ENCODE data around the gene SEMA3G. TPM values are rescaled to one million over a fixed set of nuclear protein-coding genes. Genes with fewer than 3 reads are reported as not detected.
A peak's percentile ranks its signal among the peaks of the same experiment; 100 is the strongest.

SEMA3G gene
- total RNA-seq, 4 donors from 2014 or later, result 4.4 to 91.2 (median 16.7) TPM

DNA sequence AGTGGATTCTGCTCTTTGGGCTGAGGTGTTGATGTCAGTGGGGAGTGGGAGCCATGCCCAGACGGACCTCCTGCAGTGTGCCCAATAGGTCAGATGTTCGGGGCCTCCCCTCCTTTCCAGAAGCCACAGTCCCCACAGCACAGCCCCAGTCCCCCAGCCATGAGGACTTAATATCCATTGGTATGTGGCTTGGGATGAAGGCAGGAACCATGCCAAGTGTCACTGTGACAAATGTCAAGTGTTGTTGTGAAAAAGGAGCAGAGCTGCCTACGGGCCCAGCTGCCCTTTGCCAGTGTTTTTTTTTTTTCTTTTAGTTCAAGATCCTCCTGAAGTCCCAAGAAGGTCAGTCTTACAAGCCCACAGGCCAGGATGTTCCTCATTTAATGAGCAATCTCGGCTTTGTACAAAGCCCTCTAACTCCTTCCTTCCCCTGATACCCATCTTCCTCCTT lies 12.2 kb downstream of the SEMA3G start:
- H3K4me3 ChIP-seq, result no peak overlapping the region
- H3K36me3 ChIP-seq, result no peaks in the 10 kb centered on the region
- peak; percentile 13 to 28 for DNase-seq
- no peak for TF ChIP-seq POLR2A (IDR thresholded peaks at IDR 0.05)
- TF ChIP-seq CTCF (IDR thresholded peaks at IDR 0.05), result no peak
- no peaks in the 10 kb centered on the region for H3K27me3 ChIP-seq
- H3K4me1 ChIP-seq, result no peaks in the 10 kb centered on the region
- no peaks in the 10 kb centered on the region for H3K9me3 ChIP-seq
- intact Hi-C loops (cut with DNase I; ENCODE audit: low total_unique reads), result no loop called here
- peak overlapping the region; percentile 37 to 40 for H3K27ac ChIP-seq

- peak in 1 of 2 donors; percentile 11 for DNase-seq
- Histone ChIP-seq H3K9me3 (no peaks in the 10 kb centered on the region), H3K27ac (peak overlapping the region in 1 of 2 donors; percentile 40), H3K4me3 (no peak overlapping the region), H3K27me3 (no peaks in the 10 kb centered on the region), H3K36me3 (no peaks in the 10 kb centered on the region), H3K4me1 (no peaks in the 10 kb centered on the region)
- intact Hi-C loops (cut with DNase I; ENCODE audit: low total_unique reads), result no loop called here
- TF ChIP-seq POLR2A (IDR thresholded peaks at IDR 0.05) (no peak), CTCF (IDR thresholded peaks at IDR 0.05) (no peak)
Measured at GRCh38 chr3:52432225-52432624, 12.7 kb downstream of the SEMA3G start.

DNA sequence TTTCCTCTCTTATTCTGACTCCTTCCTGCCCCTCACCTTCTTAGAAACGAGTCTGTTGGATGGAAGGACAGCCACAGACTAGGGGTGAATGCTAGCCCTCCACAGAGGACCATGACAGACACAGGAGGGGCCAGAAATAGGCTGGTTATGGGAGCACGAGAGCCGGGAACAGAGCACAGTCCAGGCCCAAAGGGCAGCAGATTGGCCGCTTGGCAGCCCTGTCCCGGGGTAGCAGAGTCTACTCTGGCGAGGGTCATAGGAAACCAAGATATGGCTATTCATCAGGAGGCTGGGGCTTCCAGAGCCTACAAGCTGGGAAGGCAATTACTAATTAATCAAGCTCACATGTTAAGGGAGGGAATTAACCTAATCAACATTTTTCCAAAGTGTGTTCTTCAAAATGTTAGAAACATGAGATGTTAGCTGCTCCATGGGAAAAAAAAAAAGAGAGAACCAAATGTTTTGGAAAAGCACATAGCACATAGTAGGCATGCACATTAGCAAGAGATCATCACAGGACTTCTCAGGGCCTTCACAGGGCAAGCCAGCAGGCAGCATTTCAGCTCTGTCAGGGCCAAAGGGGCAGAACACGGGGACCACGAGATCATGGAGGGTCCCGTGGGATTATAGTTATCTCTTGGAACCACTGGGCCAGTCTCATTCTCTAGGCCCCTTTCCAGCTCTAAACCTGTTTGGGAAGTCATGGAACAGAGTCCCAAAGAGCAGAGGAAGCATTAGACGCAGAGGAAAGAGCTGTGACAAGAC lies 13.3 kb downstream of the SEMA3G start:
- no peaks in the 10 kb centered on the region for H3K36me3 ChIP-seq
- H3K27me3 ChIP-seq, result no peaks in the 10 kb centered on the region
- TF ChIP-seq CTCF (IDR thresholded peaks at IDR 0.05), result no peak
- peak; percentile 17 to 21 for DNase-seq
- H3K4me1 ChIP-seq, result no peaks in the 10 kb centered on the region
- intact Hi-C loops (cut with DNase I; ENCODE audit: low total_unique reads), result no loop called here
- no peak overlapping the region for H3K4me3 ChIP-seq
- no peaks in the 10 kb centered on the region for H3K9me3 ChIP-seq
- H3K27ac ChIP-seq, result peak overlapping the region in 1 of 2 donors; percentile 40

DNA sequence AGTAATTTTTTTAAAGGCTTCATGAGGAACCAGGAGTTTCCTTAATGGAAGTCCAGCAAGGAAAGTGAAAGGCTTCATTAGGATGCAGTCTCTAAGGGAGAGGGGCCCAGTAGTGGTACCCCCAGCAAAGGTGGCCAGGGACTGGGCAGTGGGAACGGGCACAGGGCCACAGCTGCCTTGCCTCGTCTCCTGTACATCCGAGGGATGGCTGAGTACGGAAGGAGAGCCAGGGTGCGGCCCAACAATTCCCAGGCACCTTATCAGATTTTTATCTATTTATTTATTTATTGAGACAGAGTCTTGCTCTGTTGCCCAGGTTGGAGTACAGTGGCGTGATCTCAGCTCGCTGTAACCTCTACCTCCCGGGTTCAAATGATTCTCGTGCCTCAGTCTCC lies 14.5 kb downstream of the SEMA3G start:
- intact Hi-C loops (cut with DNase I; ENCODE audit: low total_unique reads), result no loop called here
- no peak overlapping the region for H3K4me3 ChIP-seq
- H3K4me1 ChIP-seq, result no peaks in the 10 kb centered on the region
- no peaks in the 10 kb centered on the region for H3K36me3 ChIP-seq
- no peaks in the 10 kb centered on the region for H3K27me3 ChIP-seq
- TF ChIP-seq CTCF (IDR thresholded peaks at IDR 0.05), result no peak
- TF ChIP-seq POLR2A (IDR thresholded peaks at IDR 0.05), result no peak
- no peak overlapping the region for H3K27ac ChIP-seq
- no peaks in the 10 kb centered on the region for H3K9me3 ChIP-seq
- peak in 1 of 2 donors; percentile 6 for DNase-seq

DNA sequence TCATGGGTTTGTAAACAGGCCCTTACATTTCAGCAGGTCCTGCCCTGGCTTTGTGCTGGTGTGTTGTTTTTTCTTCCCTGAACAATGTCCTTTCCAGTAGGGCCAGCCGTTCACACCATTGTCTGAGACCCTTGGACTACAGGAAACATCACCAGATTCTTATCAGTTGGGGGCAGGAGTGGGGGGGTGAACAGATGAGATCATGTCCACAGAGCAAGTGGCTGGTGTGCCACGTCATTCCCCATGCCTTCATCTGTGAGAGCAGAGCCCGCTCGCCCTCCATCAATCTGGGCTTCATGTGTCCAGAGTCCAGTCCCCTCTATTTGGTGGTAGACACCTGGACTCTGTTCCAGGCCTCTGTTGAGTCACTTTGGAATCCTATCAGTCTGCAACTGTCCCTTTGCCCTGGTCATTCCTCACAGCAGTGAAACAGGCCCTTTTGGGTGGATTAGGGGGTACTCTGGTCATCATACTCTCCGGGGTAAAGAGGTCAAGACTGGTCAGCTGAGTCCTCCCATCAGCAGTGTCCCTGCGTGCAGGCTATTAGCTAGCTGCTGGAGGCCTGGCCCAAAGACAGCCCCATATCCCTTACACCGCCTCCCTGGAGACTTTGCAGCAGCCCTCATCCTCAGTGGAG lies 15.0 kb downstream of the SEMA3G start:
- H3K9me3 ChIP-seq, result no peaks in the 10 kb centered on the region
- no peaks in the 10 kb centered on the region for H3K4me1 ChIP-seq
- H3K27me3 ChIP-seq, result no peaks in the 10 kb centered on the region
- intact Hi-C loops (cut with DNase I; ENCODE audit: low total_unique reads), result no loop called here
- no peak for TF ChIP-seq POLR2A (IDR thresholded peaks at IDR 0.05)
- TF ChIP-seq CTCF (IDR thresholded peaks at IDR 0.05), result no peak
- no peak overlapping the region for H3K4me3 ChIP-seq
- DNase-seq, result peak; percentile 14 to 20
- H3K27ac ChIP-seq, result no peak overlapping the region
- no peaks in the 10 kb centered on the region for H3K36me3 ChIP-seq

Data from uterus (tissue), 4 donors.